Large intestine (tissue), 3 donors: ENCODE results near the gene ZMYM2. TPM values are rescaled to one million over a fixed set of nuclear protein-coding genes. Genes with fewer than 3 reads are reported as not detected.

Source experiments
- DNase-seq, 2 donors: peaks; one replicate each; pipeline versions ENCODE4 v3.0.0 to v3.0.0-alpha.2; 2013
- H3K27ac ChIP-seq: one replicate; pipeline ENCODE4 v1.5.1; 2013; ENCODE audit warnings: low read length
- H3K27me3 ChIP-seq: 2 replicates; pipeline ENCODE4 v1.6.1; 2013; ENCODE audit warnings: low read length; ENCODE audit not compliant: control insufficient read depth, insufficient read depth
- H3K36me3 ChIP-seq: 2 replicates; pipeline ENCODE4 v1.6.1; 2013; ENCODE audit warnings: low read length; ENCODE audit not compliant: control insufficient read depth, insufficient read depth
- H3K4me1 ChIP-seq: one replicate; pipeline ENCODE4 v1.6.1; 2013; ENCODE audit warnings: low read length; ENCODE audit not compliant: control insufficient read depth, insufficient read depth
- H3K4me3 ChIP-seq: one replicate; pipeline ENCODE4 v1.5.1; 2013; ENCODE audit warnings: low read length
- H3K9me3 ChIP-seq: one replicate; pipeline ENCODE4 v1.6.1; 2013; ENCODE audit warnings: mild to moderate bottlenecking, low read depth, low read length, moderate library complexity; ENCODE audit not compliant: control insufficient read depth
- WGBS: methylation state at CpG from one replicate; pipeline ENCODE4 v1.1.5; 2013; ENCODE audit warnings: low lambda C conversion rate; ENCODE audit not compliant: insufficient coverage; 5-methylcytosine and 5-hydroxymethylcytosine counted together
- polyA plus RNA-seq: library from polyadenylated mRNA; unstranded; fragments of 120-200 nt; gene quantifications from one replicate; pipeline ENCODE4 v1.2.1, GENCODE V29; 2013

The ZMYM2 gene
- polyA plus RNA-seq, 1 donor = 53.4 TPM

DNA sequence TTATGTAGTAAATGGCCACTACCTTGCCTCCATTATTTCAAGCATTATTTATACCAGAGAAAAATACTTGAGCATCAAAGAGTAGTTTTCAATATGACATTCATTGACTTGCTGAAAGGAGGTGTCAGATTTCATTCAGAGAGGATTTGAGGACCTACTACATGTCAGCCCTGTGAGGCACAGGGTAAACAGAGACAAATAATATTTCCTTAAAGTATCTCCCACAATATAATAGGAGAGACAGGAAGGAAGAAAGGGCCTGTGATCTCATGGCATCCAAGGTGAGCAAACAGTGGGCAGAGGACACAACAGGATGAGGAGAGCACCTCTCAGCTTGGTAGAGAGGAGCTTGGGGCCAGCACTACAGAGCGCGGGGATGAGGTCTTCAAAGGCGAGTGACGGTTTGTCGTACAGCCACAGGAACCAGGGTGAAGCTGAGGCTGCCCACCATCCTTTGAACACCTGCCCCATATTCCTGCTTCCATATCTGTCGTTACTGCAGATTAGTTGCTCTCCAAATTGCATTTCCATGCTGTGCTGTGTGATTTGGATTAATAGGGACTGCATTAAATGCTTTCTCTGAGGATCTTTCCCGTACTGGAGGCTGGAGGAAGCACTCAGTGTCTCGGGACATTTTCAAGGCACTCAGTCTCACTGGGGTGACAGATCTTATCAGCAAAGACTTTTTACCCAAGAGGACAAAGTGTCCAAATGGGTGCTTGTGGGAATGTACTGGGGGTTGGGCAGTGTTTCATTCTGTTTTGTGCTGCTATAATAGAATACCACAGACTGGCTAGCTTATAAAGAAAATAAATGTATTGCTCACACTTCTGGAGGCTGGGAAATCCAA, 143.2 kb downstream of the ZMYM2 start:
- 50% methylated on average over 1 of the region's 8 CpGs for WGBS
- Histone ChIP-seq H3K9me3 (no peaks in the 10 kb centered on the region), H3K27ac (no peak overlapping the region), H3K27me3 (peaks cover 6% of the 10 kb centered on the region), H3K36me3 (no peaks in the 10 kb centered on the region), H3K4me3 (no peak overlapping the region), H3K4me1 (no peaks in the 10 kb centered on the region)
- no peak for DNase-seq

DNA sequence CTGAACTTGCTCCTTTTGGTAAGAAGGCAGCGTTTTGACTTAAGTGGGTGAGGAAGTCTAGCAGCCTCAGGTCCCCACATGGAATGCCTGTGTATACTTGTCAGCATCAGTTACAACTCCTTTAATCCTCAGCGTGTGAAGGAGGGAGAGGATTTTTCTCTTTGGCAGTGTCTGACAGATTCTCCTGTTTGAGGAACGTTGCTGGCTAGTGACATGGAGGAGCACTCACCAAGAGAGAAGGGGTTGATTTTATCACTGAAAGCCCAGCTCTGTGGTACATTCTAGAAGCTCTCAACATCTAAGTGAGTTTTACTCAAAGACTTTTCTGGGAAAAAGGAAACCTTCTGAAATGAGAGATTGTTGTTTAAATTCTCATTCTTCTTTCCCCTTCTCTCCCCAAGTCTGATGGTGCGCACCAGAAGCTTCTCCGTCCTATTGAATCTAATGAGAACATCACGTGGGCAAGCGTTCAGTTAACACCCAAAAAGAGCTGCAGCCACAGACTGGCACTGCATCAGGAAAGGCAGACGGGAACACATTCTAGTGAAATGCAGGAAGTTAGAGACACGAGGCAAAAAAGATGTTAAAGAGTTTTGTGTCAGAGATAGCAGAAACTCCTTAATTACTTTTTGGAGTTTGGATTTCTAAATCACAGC, 144.1 kb downstream of the ZMYM2 start:
- Histone ChIP-seq H3K27me3 (peaks cover 8% of the 10 kb centered on the region), H3K9me3 (no peaks in the 10 kb centered on the region), H3K36me3 (no peaks in the 10 kb centered on the region), H3K4me3 (no peak overlapping the region), H3K27ac (no peak overlapping the region), H3K4me1 (no peaks in the 10 kb centered on the region)
- WGBS = 86% methylated on average over 1 of the region's 9 CpGs
- no peak for DNase-seq

DNA sequence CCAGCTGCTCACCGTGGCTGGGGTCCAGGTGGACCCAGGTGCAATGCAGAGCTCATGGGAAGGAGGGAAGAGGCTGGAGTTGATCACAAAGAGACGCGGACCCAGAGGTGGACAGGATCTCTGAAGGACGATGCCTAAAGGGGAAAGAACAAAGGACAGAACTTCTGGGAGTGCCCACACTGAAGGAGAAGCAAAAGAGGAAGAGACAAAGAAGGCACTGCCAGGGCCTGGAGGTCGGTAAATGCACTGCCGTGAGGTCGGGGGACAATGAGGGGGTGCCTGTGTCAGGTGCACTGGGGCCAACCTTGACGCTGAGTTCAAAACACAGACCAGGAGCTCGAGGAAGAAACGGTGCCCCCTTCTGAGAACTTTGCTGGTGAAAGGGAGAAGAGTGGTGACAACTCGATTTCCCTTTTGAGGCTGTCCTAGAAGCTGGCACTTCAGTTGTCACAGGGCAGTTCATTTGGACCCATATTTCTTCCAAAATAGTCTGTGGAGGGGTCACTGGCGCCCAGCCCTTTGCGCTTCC, 146.7 kb downstream of the ZMYM2 start:
- DNase-seq = no peak
- H3K27me3 ChIP-seq = peaks cover 6% of the 10 kb centered on the region

DNA sequence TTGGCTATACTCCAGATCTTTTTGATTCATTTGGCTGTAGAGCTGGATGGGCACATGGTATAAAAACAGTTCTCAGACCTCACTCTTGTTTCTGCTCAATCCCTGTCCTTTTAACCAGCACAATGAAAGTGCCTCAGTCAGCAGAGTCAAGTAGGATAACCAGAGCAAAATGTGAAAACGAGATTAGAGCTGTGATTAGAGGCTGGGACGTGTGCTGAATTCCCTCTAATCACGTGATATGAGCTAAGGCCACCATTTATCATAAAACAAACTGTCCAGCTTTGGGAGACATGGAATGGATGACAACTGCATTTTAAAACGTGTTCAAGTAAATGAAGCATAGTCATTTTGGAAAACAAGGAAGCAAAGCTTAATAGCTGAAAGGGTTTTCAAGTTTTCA, 148.2 kb downstream of the ZMYM2 start:
- H3K27me3 ChIP-seq = peaks cover 6% of the 10 kb centered on the region
- DNase-seq = peak in 1 of 2 donors; percentile 36
- no peaks in the 10 kb centered on the region for H3K4me1 ChIP-seq
- H3K27ac ChIP-seq = no peak overlapping the region
- H3K4me3 ChIP-seq = no peak overlapping the region
- 0% methylated on average over 1 of the region's 4 CpGs for WGBS
- H3K36me3 ChIP-seq = no peaks in the 10 kb centered on the region
- no peaks in the 10 kb centered on the region for H3K9me3 ChIP-seq

More for the DNA sequence above, 146.7 kb downstream of the ZMYM2 start:
- Histone ChIP-seq H3K27ac (no peak overlapping the region), H3K4me3 (no peak overlapping the region), H3K4me1 (no peaks in the 10 kb centered on the region), H3K36me3 (no peaks in the 10 kb centered on the region), H3K9me3 (no peaks in the 10 kb centered on the region)
- no CpG with 5 or more reads among the region's 13 CpGs for WGBS

DNA sequence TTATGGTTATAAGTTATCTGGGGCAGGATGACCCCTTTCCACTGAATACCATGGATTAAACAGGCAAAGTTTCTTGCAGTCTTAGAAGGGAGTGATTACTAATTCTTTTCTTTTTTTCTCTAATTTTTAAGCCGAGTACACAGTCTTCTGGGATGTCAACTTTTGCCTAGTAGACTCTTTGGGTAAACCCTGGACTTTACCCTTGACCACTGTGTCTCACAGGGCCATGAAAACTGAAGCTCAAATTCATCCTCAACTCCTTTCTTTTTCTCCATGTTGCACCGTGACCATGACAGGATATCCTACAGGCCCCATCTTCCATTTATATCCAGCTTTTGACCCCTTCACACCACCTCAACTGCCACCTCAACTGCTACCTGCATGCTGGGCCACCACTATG, 150.5 kb downstream of the ZMYM2 start:
- no peaks in the 10 kb centered on the region for H3K36me3 ChIP-seq
- no peak overlapping the region for H3K4me3 ChIP-seq
- peaks cover 4% of the 10 kb centered on the region for H3K27me3 ChIP-seq
- no peaks in the 10 kb centered on the region for H3K9me3 ChIP-seq
- DNase-seq = no peak
- H3K4me1 ChIP-seq = no peaks in the 10 kb centered on the region
- H3K27ac ChIP-seq = no peak overlapping the region
- whole genome bisulfite sequencing = no CpG with 5 or more reads among the region's 2 CpGs

DNA sequence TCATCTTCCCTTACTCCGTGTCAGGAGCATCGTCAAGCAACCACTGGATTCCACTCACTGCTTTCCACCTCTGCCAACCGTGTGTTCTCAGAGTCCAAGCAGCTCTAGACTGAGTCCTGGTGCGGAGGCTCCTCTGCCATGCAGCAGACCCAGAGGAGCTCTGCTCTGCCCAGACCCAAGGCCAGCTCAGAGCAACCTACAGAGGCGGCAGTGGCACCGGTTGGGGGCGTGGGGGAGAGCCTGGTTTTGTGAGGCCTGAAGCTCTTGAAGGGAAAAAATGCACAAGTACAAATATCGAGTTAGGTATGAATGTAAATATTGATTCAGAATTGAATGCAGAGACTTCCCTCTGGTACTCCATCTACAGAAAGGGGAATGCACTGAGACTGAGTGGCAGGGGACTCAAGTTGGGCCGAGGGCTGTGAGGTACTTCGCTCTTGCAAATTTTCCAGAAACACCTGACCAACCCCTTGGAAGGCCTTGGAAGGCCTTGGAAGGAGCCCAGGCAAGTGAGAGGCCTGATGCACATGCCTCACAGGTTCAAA, 155.6 kb downstream of the ZMYM2 start:
- DNase-seq = no peak
- Histone ChIP-seq H3K36me3 (no peaks in the 10 kb centered on the region), H3K4me1 (no peaks in the 10 kb centered on the region), H3K27me3 (no peaks in the 10 kb centered on the region), H3K27ac (no peak overlapping the region), H3K9me3 (no peaks in the 10 kb centered on the region), H3K4me3 (no peak overlapping the region)
- WGBS = 33% methylated on average over 1 of the region's 10 CpGs

DNA sequence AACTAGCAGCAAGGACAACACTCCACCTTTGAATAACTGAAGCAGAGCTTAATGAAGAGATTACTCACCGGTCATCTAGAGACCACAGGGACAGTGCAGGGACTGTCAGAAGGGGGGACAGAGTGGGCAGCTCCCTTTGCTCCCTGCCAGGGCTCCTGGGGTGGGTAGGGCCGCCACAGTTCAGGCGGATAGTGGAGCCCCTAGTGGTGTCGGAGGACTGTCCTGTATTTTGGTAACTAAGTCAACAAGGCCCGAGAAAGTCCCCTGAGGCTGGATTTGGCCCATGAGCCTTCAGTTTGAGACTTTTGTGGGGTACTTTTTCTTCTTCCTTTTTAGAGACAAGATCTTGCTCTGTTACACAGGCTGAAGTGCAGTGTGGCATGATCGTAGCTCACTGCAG, 157.7 kb downstream of the ZMYM2 start:
- no peak overlapping the region for H3K4me3 ChIP-seq
- DNase-seq = no peak
- H3K36me3 ChIP-seq = no peaks in the 10 kb centered on the region
- no peak overlapping the region for H3K27ac ChIP-seq
- no CpG with 5 or more reads among the region's 6 CpGs for WGBS
- no peaks in the 10 kb centered on the region for H3K9me3 ChIP-seq
- H3K4me1 ChIP-seq = peaks cover 12% of the 10 kb centered on the region
- H3K27me3 ChIP-seq = no peaks in the 10 kb centered on the region

DNA sequence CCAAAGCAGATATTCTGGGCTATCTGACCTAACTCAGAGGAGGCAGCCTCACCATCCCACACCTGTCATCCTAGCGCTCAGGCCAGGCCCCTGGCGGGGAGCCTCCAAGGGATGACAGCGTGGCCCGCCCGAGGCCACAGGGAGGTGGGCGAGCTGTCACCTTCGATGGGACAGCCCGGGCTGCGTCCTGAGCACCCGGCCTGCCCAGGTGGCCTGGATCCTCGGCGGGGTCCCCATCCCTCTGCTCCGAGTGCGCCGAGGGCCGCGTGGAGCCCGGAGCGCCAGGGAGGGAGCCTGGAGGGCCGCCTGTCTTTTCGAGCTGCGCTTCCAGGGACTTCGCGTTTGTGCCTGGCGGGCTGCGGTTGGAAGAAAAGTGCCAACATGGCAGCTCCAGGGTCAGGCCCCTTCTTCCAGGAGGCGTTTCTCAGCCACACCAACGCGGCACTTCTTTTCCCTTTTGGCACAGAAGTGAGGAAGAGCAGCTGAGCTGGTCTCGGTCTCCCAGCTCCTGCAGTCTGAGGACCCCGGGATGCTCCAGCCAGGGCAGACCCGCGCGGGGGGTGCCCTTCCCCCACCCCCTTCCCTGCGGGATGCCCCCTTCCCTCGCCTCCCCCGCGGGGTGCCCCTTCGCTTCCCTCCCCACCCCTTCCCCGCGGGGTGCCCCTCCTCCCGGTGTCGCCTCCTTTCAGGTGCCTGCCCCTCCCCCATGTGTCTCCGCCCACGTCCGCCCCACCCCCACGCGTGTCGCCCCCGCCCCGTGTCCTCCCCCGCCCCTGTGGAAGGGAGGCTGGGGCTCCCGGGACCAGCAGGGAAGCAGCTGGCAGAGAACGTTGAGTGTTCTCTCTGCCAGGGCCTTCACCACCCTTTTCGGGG, 160.0 kb downstream of the ZMYM2 start:
- Histone ChIP-seq H3K4me3 (peak overlapping the region; percentile 68), H3K9me3 (no peaks in the 10 kb centered on the region), H3K27ac (peak overlapping the region; percentile 80), H3K27me3 (no peaks in the 10 kb centered on the region), H3K4me1 (peaks cover 12% of the 10 kb centered on the region), H3K36me3 (no peaks in the 10 kb centered on the region)
- no CpG with 5 or more reads among the region's 55 CpGs for WGBS
- peak; percentile 23 to 73 for DNase-seq

DNA sequence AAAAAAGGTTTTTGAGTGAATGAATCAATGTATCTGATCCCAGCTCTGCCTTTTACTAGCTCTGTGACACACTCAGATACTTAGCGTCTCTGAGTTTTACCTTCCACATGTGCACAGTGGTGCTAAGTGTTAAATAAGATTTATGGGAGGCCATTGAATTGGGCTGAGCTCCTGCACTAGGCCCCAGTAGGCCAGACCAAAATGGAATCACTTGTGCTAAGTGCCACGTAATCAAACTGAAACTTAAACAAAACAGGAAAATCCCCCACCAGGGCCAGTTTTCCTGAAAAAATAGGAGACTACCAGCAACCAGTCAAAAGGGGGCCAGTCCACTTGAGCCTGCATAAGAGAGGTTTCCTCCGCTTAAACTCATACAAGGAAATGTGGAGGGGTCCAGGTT, 161.4 kb downstream of the ZMYM2 start:
- no peaks in the 10 kb centered on the region for H3K9me3 ChIP-seq
- WGBS = no CpG with 5 or more reads among the region's 3 CpGs
- no peaks in the 10 kb centered on the region for H3K36me3 ChIP-seq
- peak overlapping the region; percentile 80 for H3K27ac ChIP-seq
- peaks cover 12% of the 10 kb centered on the region for H3K4me1 ChIP-seq
- H3K27me3 ChIP-seq = no peaks in the 10 kb centered on the region
- no peak for DNase-seq
- no peak overlapping the region for H3K4me3 ChIP-seq

DNA sequence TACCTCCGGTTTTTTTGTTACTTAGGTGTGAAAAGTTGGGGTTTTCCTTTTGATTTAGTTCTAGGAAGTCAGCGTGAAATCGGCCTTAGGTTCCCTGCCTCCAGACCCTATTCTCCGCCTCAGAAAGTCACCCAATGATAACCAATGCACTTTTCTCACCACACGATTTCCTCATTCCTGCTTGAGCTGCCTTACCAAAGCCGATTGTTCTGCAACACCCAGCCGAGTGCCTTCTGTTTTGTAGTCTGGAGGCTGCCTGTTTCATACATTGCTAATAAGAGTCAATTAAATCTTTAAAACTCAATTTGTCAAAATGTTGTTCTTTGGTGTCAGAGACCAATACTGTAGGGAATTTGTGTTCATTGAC, 162.6 kb downstream of the ZMYM2 start:
- Histone ChIP-seq H3K4me1 (peaks cover 18% of the 10 kb centered on the region), H3K27ac (peak overlapping the region; percentile 57), H3K9me3 (no peaks in the 10 kb centered on the region), H3K27me3 (no peaks in the 10 kb centered on the region), H3K4me3 (peak overlapping the region; percentile 35), H3K36me3 (no peaks in the 10 kb centered on the region)
- WGBS = no CpG with 5 or more reads among the region's 7 CpGs
- no peak for DNase-seq
